Large intestine (tissue), 3 donors: ENCODE data around the gene PRKCE. TPM values are rescaled to one million over a fixed set of nuclear protein-coding genes. Genes with fewer than 3 reads are reported as not detected.
A peak's percentile ranks its signal among the peaks of the same experiment; 100 is the strongest.

Source experiments
- DNase-seq, 2 donors: peaks; one replicate each; pipeline versions ENCODE4 v3.0.0 to v3.0.0-alpha.2; 2013
- H3K27ac ChIP-seq: one replicate; pipeline ENCODE4 v1.5.1; 2013; ENCODE audit warnings: low read length
- H3K27me3 ChIP-seq: 2 replicates; pipeline ENCODE4 v1.6.1; 2013; ENCODE audit warnings: low read length; ENCODE audit not compliant: control insufficient read depth, insufficient read depth
- H3K36me3 ChIP-seq: 2 replicates; pipeline ENCODE4 v1.6.1; 2013; ENCODE audit warnings: low read length; ENCODE audit not compliant: control insufficient read depth, insufficient read depth
- H3K4me1 ChIP-seq: one replicate; pipeline ENCODE4 v1.6.1; 2013; ENCODE audit warnings: low read length; ENCODE audit not compliant: control insufficient read depth, insufficient read depth
- H3K4me3 ChIP-seq: one replicate; pipeline ENCODE4 v1.5.1; 2013; ENCODE audit warnings: low read length
- H3K9me3 ChIP-seq: one replicate; pipeline ENCODE4 v1.6.1; 2013; ENCODE audit warnings: mild to moderate bottlenecking, low read depth, low read length, moderate library complexity; ENCODE audit not compliant: control insufficient read depth
- WGBS: methylation state at CpG from one replicate; pipeline ENCODE4 v1.1.5; 2013; ENCODE audit warnings: low lambda C conversion rate; ENCODE audit not compliant: insufficient coverage; 5-methylcytosine and 5-hydroxymethylcytosine counted together
- polyA plus RNA-seq: library from polyadenylated mRNA; unstranded; fragments of 120-200 nt; gene quantifications from one replicate; pipeline ENCODE4 v1.2.1, GENCODE V29; 2013

Gene PRKCE
- polyA plus RNA-seq, 1 donor = 13.0 TPM

DNA sequence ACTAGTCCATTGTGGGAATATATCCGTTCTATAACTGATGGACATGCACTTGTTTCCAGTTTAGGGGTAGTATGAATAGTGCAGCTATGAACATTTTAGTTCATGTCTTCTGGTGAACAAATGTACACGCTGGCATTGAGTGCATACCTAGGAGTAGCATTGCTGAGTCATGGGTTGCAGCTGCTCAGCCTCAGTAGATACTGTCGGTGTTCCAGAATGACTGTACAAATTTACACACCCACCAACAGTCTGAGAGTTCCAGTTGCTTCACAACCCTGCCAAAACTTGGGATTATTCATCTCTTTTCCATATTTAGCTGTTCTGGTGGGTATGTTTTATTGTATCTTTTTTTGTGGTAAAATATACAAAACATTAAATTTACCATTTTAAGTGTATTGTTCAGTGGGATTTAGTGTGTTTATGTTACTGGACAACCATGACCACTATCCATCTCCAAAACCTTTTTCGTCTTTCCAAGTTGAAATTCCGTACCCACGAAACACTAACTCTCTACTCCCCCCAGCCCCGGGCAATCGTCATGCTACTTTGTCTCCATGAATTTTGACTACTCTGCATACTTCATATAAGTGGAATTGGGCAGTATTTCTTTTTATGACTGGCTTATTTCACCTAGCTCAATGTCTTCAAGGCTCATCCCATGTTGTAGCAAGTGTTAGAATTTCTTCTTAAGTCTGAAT, 281.0 kb downstream of the PRKCE start:
- WGBS = 97% methylated on average over 5 of the region's 8 CpGs
- no peak overlapping the region for H3K4me3 ChIP-seq
- no peak overlapping the region for H3K27ac ChIP-seq
- no peaks in the 10 kb centered on the region for H3K27me3 ChIP-seq
- H3K4me1 ChIP-seq = peaks cover 5% of the 10 kb centered on the region
- no peak for DNase-seq
- no peaks in the 10 kb centered on the region for H3K9me3 ChIP-seq
- no peaks in the 10 kb centered on the region for H3K36me3 ChIP-seq

- no peaks in the 10 kb centered on the region for H3K36me3 ChIP-seq
- peaks cover 20% of the 10 kb centered on the region for H3K4me1 ChIP-seq
- H3K4me3 ChIP-seq = no peak overlapping the region
- no peaks in the 10 kb centered on the region for H3K9me3 ChIP-seq
- peak; percentile 81 to 89 for DNase-seq
- no CpG with 5 or more reads among the region's 13 CpGs for WGBS
- H3K27ac ChIP-seq = no peak overlapping the region
- no peaks in the 10 kb centered on the region for H3K27me3 ChIP-seq
These were observed 284.5 kb downstream of the PRKCE start for GRCh38 chr2:45935791-45936622.

DNA sequence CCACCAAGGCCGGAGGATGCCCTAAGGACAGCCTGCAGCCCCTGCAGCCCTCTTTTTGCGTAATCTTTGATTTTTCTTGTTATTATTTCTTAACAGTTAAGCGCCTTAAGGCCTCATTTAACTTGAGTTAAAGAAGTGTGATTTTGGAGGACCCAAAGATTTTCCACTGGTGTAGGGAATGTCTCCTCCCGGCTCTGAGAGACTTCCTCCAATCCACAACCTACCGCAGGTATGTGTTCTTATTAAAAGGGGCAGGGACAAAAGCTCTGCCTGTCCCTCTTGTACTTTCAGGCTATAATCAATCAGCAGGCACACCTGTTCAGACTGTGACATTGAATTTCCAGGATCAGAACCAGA, 285.1 kb downstream of the PRKCE start:
- no peak for DNase-seq
- H3K27ac ChIP-seq = no peak overlapping the region
- H3K9me3 ChIP-seq = no peaks in the 10 kb centered on the region
- no peaks in the 10 kb centered on the region for H3K27me3 ChIP-seq
- H3K4me3 ChIP-seq = no peak overlapping the region
- no CpG with 5 or more reads among the region's 5 CpGs for WGBS
- H3K36me3 ChIP-seq = no peaks in the 10 kb centered on the region
- peaks cover 20% of the 10 kb centered on the region for H3K4me1 ChIP-seq

GRCh38 chr2:45937990-45938389, 286.5 kb downstream of the PRKCE start:
- H3K27me3 ChIP-seq = no peaks in the 10 kb centered on the region
- no peak overlapping the region for H3K4me3 ChIP-seq
- peak overlapping the region; percentile 5 for H3K27ac ChIP-seq
- no CpG with 5 or more reads among the region's 4 CpGs for WGBS
- H3K4me1 ChIP-seq = peaks cover 20% of the 10 kb centered on the region
- no peak for DNase-seq
- H3K36me3 ChIP-seq = no peaks in the 10 kb centered on the region
- no peaks in the 10 kb centered on the region for H3K9me3 ChIP-seq

DNA sequence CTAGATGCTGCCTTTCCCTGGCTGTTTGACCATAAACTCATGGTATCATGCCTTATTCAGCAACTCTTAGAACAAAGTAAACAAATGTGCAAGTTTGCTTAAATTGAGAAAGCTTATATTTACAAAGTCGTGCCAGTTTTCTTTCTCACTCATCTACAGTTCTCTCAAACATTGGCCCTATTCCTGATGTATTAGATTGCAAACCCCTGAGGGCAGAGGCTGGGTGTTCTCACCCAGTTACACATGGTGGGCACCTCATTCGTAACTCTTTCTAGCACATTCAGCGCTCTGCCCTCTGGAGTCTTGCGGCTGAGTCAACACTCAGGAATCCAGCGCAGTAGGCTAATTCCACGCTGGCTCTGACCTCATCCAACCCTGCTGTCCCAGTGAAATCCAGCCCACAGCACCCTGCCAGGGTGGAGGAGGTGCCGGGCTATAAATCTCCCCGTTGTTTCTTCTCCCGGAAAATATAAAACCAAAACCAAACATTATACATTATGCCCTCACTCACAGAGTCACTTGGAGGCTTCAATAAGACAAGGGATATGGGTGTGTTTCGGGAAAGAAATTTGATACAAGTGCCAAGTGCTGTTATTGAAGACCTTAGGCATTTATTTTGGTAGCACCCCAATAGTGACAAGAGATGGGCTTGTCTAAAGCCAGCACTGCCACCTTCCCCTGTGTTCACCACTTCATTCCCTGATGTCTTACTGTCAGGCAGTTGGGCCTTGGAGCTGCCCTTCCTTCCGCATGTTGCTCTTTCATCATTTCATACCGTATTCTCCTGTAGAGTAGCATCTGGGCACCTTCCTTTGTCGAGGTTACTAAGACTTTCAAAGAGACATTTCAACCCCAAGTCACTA, 287.4 kb downstream of the PRKCE start:
- Histone ChIP-seq H3K27ac (peak overlapping the region; percentile 67), H3K36me3 (no peaks in the 10 kb centered on the region), H3K9me3 (no peaks in the 10 kb centered on the region), H3K4me3 (no peak overlapping the region), H3K27me3 (no peaks in the 10 kb centered on the region), H3K4me1 (peaks cover 20% of the 10 kb centered on the region)
- peak; percentile 81 to 89 for DNase-seq
- WGBS = 62% methylated on average over 2 of the region's 13 CpGs

DNA sequence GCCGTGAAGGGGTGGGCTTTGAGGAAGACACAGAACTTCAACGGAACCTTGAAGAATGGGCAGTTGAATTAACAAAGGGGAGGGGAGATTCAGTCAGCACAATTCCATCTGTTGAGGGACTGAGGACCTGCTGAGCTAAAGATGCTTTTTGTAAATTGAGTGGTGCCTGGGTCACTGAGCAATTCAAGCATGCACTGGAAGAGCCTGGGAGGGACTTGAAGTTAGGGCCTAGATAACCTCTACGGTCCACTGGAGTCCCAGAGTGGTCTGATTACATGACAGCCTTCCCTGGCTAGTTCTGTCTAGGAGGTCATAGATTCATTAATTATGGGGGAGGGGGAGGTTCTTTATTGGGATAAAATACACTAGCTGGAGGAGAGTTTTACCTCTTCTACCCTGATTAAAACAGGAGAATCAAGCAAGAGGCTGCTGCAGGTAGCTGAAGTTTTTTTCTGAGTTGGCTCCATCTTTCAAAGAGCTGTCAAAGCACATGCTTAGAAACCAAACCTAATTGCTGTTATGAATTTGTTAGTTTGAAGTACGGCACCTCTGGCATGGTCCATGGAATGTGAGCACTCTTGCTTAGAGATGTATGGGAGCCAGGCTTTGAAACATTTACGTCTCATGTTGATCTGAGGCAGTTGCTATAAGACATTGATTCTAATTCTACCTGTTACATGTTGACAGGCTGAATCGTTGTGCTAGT, 290.2 kb downstream of the PRKCE start:
- Histone ChIP-seq H3K9me3 (no peaks in the 10 kb centered on the region), H3K27me3 (no peaks in the 10 kb centered on the region), H3K4me3 (no peak overlapping the region), H3K4me1 (peaks cover 14% of the 10 kb centered on the region), H3K36me3 (no peaks in the 10 kb centered on the region), H3K27ac (no peak overlapping the region)
- no CpG with 5 or more reads among the region's 6 CpGs for WGBS
- DNase-seq = no peak

DNA sequence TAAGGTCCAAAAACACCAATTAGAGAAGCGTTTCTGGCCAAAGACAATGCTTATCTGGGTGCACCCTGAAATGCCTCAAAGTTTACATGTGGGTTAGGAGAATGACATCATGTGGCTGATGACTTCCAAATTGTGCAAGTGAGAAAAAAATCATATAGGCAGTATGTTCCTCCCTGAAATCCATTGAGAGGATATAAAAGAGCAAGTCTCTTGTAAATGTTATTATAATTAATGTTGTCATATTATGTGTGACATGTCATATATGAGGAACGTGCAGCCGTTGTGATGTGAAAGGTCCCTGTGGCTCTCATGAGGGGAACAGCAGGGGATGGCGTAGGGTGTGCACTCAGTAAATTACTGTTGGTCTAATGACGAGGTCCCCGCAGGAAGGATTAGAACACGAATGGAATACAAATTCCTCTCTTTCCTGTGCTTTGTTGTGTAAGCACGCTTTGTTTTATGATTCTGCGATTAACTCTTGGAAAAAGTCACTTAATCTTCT, 290.8 kb downstream of the PRKCE start:
- H3K27me3 ChIP-seq = no peaks in the 10 kb centered on the region
- peaks cover 14% of the 10 kb centered on the region for H3K4me1 ChIP-seq
- H3K27ac ChIP-seq = no peak overlapping the region
- H3K36me3 ChIP-seq = no peaks in the 10 kb centered on the region
- no peaks in the 10 kb centered on the region for H3K9me3 ChIP-seq
- no peak overlapping the region for H3K4me3 ChIP-seq
- 77% methylated on average over 5 of the region's 9 CpGs for WGBS
- no peak for DNase-seq

GRCh38 chr2:45943219-45944044, 292.0 kb downstream of the PRKCE start:
- Histone ChIP-seq H3K36me3 (no peaks in the 10 kb centered on the region), H3K4me1 (peaks cover 8% of the 10 kb centered on the region), H3K4me3 (no peak overlapping the region), H3K9me3 (no peaks in the 10 kb centered on the region), H3K27me3 (no peaks in the 10 kb centered on the region), H3K27ac (no peak overlapping the region)
- no peak for DNase-seq
- WGBS = 100% methylated on average over 2 of the region's 14 CpGs

DNA sequence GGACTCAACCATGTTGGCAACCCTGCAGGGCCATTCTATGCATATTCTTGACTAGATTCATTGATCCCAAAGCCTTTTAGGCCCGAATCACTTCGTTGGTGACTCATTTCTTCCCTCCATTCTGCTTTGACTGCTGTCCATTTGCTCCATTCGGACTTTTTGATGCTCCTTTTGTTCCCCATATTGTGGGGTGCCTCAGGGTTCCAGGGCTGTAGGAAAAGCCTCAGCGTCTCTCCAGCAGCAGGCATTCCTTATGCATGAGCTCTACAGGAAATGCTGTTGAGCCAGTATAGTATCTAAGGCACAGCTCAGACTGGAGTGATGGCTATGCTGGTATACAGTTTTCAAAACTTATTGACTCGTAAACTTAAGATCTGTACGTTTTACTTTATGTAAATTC, 292.6 kb downstream of the PRKCE start:
- no peaks in the 10 kb centered on the region for H3K27me3 ChIP-seq
- no peaks in the 10 kb centered on the region for H3K9me3 ChIP-seq
- H3K36me3 ChIP-seq = no peaks in the 10 kb centered on the region
- no peak overlapping the region for H3K27ac ChIP-seq
- no peak for DNase-seq
- H3K4me1 ChIP-seq = peaks cover 2% of the 10 kb centered on the region
- 77% methylated on average over 3 of the region's 6 CpGs for WGBS
- no peak overlapping the region for H3K4me3 ChIP-seq
